ENCODE measurements around the gene HECW1.
A peak's percentile ranks its signal among the peaks of the same experiment; 100 is the strongest.

HECW1 gene

GRCh38 chr7:43586251-43586900 lies 473.9 kb downstream of the HECW1 start (continued):
- TF ChIP-seq ZNF843 (tag by site-specific recombination; IDR thresholded peaks at IDR 0.05): peak; percentile 32; the same call in 1 of the 2 replicates
- TF ChIP-seq ZNF580 (tag by site-specific recombination; IDR thresholded peaks at IDR 0.05): no peak
- no peak for TF ChIP-seq ZNF660 (tag by site-specific recombination; IDR thresholded peaks at IDR 0.05)
- no peak for TF ChIP-seq ZNF311 (tag by site-specific recombination; IDR thresholded peaks at IDR 0.05; ENCODE audit: borderline replicate concordance)
- TF ChIP-seq ZNF398 (tag by site-specific recombination; IDR thresholded peaks at IDR 0.05): no peak
- TF ChIP-seq ZSCAN23 (tag by site-specific recombination; IDR thresholded peaks at IDR 0.05): no peak
- TF ChIP-seq SCRT1 (tag by site-specific recombination; IDR thresholded peaks at IDR 0.05; ENCODE audit: borderline replicate concordance): no peak
- TF ChIP-seq FEZF1 (tag by site-specific recombination; IDR thresholded peaks at IDR 0.05): peak; percentile 70
- no peak for TF ChIP-seq ZNF221 (tag by site-specific recombination; IDR thresholded peaks at IDR 0.05; ENCODE audit: borderline replicate concordance)
- no peak for TF ChIP-seq ZNF114 (tag by site-specific recombination; IDR thresholded peaks at IDR 0.05)
- peak; percentile 60; the same call in 1 of the 2 replicates for TF ChIP-seq INSM2 (tag by site-specific recombination; IDR thresholded peaks at IDR 0.05)
- TF ChIP-seq ZBTB44 (tag by site-specific recombination; IDR thresholded peaks at IDR 0.05): peak; percentile 63; the same call in 1 of the 2 replicates
- no peak for TF ChIP-seq SCRT2 (tag by site-specific recombination; IDR thresholded peaks at IDR 0.05)
- TF ChIP-seq KLF1 (tag by site-specific recombination; IDR thresholded peaks at IDR 0.05): no peak
- no peak for TF ChIP-seq YY2 (tag by site-specific recombination; IDR thresholded peaks at IDR 0.05)
- 0 out of 2 replicates have a peak, but pooled peaks have one; percentile 14 for TF ChIP-seq ZXDB (tag by site-specific recombination; IDR thresholded peaks at IDR 0.05)
- TF ChIP-seq ZNF610 (tag by site-specific recombination; IDR thresholded peaks at IDR 0.05; ENCODE audit: borderline replicate concordance): no peak
- no peak for TF ChIP-seq ZBTB17 (tag by site-specific recombination; IDR thresholded peaks at IDR 0.05)
- no peak for TF ChIP-seq ZBTB10 (tag by site-specific recombination; IDR thresholded peaks at IDR 0.05)
- peak; percentile 12; the same call in 1 of the 2 replicates for TF ChIP-seq ZEB2 (tag by site-specific recombination; IDR thresholded peaks at IDR 0.05)
- no peak for TF ChIP-seq ZNF510 (tag by site-specific recombination; IDR thresholded peaks at IDR 0.05; ENCODE audit: insufficient replicate concordance)
- TF ChIP-seq ZNF23 (tag by site-specific recombination; IDR thresholded peaks at IDR 0.05; ENCODE audit: borderline replicate concordance): no peak
- TF ChIP-seq KLF10 (tag by site-specific recombination; IDR thresholded peaks at IDR 0.05): peak; percentile 32; the same call in 1 of the 2 replicates
- TF ChIP-seq MEIS1 (CRISPR knock-in tag; IDR thresholded peaks at IDR 0.05; ENCODE audit: borderline replicate concordance): no peak
- TF ChIP-seq ZFP41 (tag by site-specific recombination; IDR thresholded peaks at IDR 0.05; ENCODE audit: borderline replicate concordance): no peak
- TF ChIP-seq HOXC10 (CRISPR knock-in tag; IDR thresholded peaks at IDR 0.05): no peak
- no peak for TF ChIP-seq ZNF621 (tag by site-specific recombination; IDR thresholded peaks at IDR 0.05)
- TF ChIP-seq ZNF792 (tag by site-specific recombination; IDR thresholded peaks at IDR 0.05): no peak
- peak; percentile 52; the same call in 1 of the 2 replicates for TF ChIP-seq ZFP69B (tag by site-specific recombination; IDR thresholded peaks at IDR 0.05)
- TF ChIP-seq TCF7L2 (IDR thresholded peaks at IDR 0.05; ENCODE audit: borderline replicate concordance, low read depth, low read length): no peak
- peak; percentile 82 for TF ChIP-seq ZNF629 (tag by site-specific recombination; IDR thresholded peaks at IDR 0.05)
- peak; percentile 52; the same call in 1 of the 2 replicates for TF ChIP-seq OSR2 (tag by site-specific recombination; IDR thresholded peaks at IDR 0.05)
- no peak for TF ChIP-seq SALL2 (tag by site-specific recombination; IDR thresholded peaks at IDR 0.05; ENCODE audit: borderline replicate concordance)
- TF ChIP-seq ZNF146 (tag by site-specific recombination; IDR thresholded peaks at IDR 0.05): peak; percentile 47; the same call in 1 of the 2 replicates
